Measurements from ENCODE around the gene VPS29. TPM values are rescaled to one million over a fixed set of nuclear protein-coding genes. Genes with fewer than 3 reads are reported as not detected.

VPS29 gene
- total RNA-seq, 2 experiments from 2014 or later = 80.3 to 162 TPM

DNA sequence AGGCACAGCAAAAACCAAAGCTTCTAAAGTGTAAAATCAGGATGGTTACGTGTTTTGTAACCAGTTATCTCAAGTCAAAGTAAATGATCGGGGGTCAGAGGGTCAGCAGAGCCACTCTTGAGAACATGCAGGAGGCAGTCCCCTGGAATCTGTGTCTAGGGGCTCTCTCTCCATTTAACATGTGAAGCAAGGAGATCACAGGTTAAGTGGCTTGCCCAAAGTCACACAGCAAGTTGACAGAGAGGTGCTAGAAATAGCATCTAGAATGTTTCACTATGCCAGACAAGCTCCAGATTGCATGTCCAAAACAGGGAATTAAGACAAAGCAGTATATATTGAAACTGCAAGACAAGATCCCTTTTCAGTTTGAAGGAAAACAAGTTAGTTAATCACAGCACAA is 47.8 kb upstream of the VPS29 start:
- H3K9me2 ChIP-seq (ENCODE audit: insufficient read depth, low read length) = no peaks in the 10 kb centered on the region
- H3K4me3 ChIP-seq (ENCODE audit: low read depth, low read length, poor library complexity, severe bottlenecking) = no peak overlapping the region
- H3K4me2 ChIP-seq (ENCODE audit: low read length) = no peak overlapping the region
- H3K4me1 ChIP-seq (ENCODE audit: insufficient read depth, low read length, poor library complexity, severe bottlenecking) = no peaks in the 10 kb centered on the region
- DNase-seq (ENCODE audit: low spot score) = no peak
- intact Hi-C loops (cut with micrococcal nuclease; ENCODE audit: unreplicated experiment) = no loop called here
- no peaks in the 10 kb centered on the region for H3K9me3 ChIP-seq (ENCODE audit: low read length)
- CTCF ChIA-PET (ENCODE audit: unreplicated experiment) = no interaction called here
- TF ChIP-seq, protein P1, sequence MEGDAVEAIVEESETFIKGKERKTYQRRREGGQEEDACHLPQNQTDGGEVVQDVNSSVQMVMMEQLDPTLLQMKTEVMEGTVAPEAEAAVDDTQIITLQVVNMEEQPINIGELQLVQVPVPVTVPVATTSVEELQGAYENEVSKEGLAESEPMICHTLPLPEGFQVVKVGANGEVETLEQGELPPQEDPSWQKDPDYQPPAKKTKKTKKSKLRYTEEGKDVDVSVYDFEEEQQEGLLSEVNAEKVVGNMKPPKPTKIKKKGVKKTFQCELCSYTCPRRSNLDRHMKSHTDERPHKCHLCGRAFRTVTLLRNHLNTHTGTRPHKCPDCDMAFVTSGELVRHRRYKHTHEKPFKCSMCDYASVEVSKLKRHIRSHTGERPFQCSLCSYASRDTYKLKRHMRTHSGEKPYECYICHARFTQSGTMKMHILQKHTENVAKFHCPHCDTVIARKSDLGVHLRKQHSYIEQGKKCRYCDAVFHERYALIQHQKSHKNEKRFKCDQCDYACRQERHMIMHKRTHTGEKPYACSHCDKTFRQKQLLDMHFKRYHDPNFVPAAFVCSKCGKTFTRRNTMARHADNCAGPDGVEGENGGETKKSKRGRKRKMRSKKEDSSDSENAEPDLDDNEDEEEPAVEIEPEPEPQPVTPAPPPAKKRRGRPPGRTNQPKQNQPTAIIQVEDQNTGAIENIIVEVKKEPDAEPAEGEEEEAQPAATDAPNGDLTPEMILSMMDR (conservative IDR thresholded peaks at IDR 0.05; ENCODE audit: low read length) = no peak
- TF ChIP-seq EZH2phosphoT487 (IDR thresholded peaks at IDR 0.05; ENCODE audit: borderline replicate concordance, low read depth, low read length) = no peak
- no TSS peak for BruUV-seq (replicated peaks)
- H3K79me2 ChIP-seq (ENCODE audit: insufficient read depth, low read depth, low read length) = peaks cover 55% of the 10 kb centered on the region
- H2AFZ ChIP-seq (ENCODE audit: low read length) = no peak overlapping the region
- peaks cover 65% of the 10 kb centered on the region for H3K36me3 ChIP-seq (ENCODE audit: insufficient read depth, low read length)
- no peaks in the 10 kb centered on the region for H4K20me1 ChIP-seq (ENCODE audit: insufficient read depth, low read length)
- POLR2A ChIA-PET = interaction anchor here (0.5 to 1.5 kb wide), 2 partner anchors 18 to 438 kb away, joined by 3 to 6 read pairs; no protein-coding TSS in a partner anchor
- no peak overlapping the region for H3K27ac ChIP-seq (ENCODE audit: low read depth, low read length, poor library complexity, severe bottlenecking)

DNA sequence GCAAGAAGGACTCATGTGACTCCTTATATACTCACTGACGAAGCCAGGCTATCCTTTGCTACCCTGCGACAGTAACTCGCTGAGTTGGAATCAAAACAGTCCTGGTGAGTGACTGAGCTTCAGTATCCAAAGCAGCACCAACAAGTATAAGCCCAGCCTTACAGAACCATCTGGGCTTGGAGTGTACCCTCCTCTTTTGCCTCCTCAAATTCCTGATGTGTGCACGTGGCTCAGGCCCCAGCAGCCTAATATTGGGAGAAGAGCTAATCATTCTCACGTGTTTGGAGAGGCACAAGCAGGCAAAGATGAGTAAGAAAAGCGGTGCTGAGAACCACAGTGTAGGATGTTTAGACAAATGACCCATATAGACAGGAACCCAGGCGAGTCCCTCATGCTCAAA is 46.8 kb upstream of the VPS29 start:
- Histone ChIP-seq H2AFZ (ENCODE audit: low read length) (no peak overlapping the region), H3K27ac (ENCODE audit: low read depth, low read length, poor library complexity, severe bottlenecking) (no peak overlapping the region), H3K4me1 (ENCODE audit: insufficient read depth, low read length, poor library complexity, severe bottlenecking) (no peaks in the 10 kb centered on the region), H3K79me2 (ENCODE audit: insufficient read depth, low read depth, low read length) (peaks cover 45% of the 10 kb centered on the region; the same call in 1 of the 2 replicates), H4K20me1 (ENCODE audit: insufficient read depth, low read length) (no peaks in the 10 kb centered on the region), H3K36me3 (ENCODE audit: insufficient read depth, low read length) (peaks cover 74% of the 10 kb centered on the region), H3K9me2 (ENCODE audit: insufficient read depth, low read length) (no peaks in the 10 kb centered on the region), H3K9me3 (ENCODE audit: low read length) (no peaks in the 10 kb centered on the region), H3K4me2 (ENCODE audit: low read length) (no peak overlapping the region), H3K4me3 (ENCODE audit: low read depth, low read length, poor library complexity, severe bottlenecking) (no peak overlapping the region)
- POLR2A ChIA-PET = interaction anchor here (0.6 to 1.5 kb wide), 7 partner anchors 11 to 1320 kb away, joined by 3 to 9 read pairs (median 4); no protein-coding TSS in a partner anchor
- BruUV-seq (replicated peaks) = no TSS peak
- CTCF ChIA-PET (ENCODE audit: unreplicated experiment) = no interaction called here
- intact Hi-C loops (cut with micrococcal nuclease; ENCODE audit: unreplicated experiment) = no loop called here
- DNase-seq (ENCODE audit: low spot score) = no peak
- TF ChIP-seq EZH2phosphoT487 (IDR thresholded peaks at IDR 0.05; ENCODE audit: borderline replicate concordance, low read depth, low read length) = no peak
- TF ChIP-seq, protein P1 (conservative IDR thresholded peaks at IDR 0.05; ENCODE audit: low read length) = no peak

DNA sequence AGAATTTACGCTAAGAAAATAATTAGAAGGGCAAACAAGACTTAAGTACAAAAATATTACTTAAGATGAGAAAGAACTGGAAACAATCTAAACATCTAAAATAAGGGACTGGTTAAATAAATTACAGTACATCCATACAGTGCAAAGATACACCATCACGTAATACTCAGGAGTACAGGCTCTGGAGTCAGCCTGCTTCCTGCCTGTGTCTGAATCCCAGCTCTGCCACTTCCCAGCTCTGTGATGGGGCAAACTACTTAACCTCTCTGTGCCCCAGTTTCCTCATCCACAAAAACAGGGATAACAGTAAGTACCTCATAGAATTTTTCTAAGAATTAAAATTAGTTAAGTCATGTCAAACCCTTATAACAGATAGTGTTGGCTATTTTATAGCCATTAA is 45.2 kb upstream of the VPS29 start:
- CTCF ChIA-PET (ENCODE audit: unreplicated experiment) = no interaction called here
- H4K20me1 ChIP-seq (ENCODE audit: insufficient read depth, low read length) = no peaks in the 10 kb centered on the region

More for the DNA sequence above, 45.2 kb upstream of the VPS29 start:
- Histone ChIP-seq H3K4me1 (ENCODE audit: insufficient read depth, low read length, poor library complexity, severe bottlenecking) (peaks cover 5% of the 10 kb centered on the region), H3K4me2 (ENCODE audit: low read length) (no peak overlapping the region), H3K9me2 (ENCODE audit: insufficient read depth, low read length) (no peaks in the 10 kb centered on the region), H3K4me3 (ENCODE audit: low read depth, low read length, poor library complexity, severe bottlenecking) (no peak overlapping the region), H3K79me2 (ENCODE audit: insufficient read depth, low read depth, low read length) (peaks cover 38% of the 10 kb centered on the region; the same call in 1 of the 2 replicates), H3K9me3 (ENCODE audit: low read length) (no peaks in the 10 kb centered on the region), H3K27ac (ENCODE audit: low read depth, low read length, poor library complexity, severe bottlenecking) (no peak overlapping the region), H3K36me3 (ENCODE audit: insufficient read depth, low read length) (peaks cover 87% of the 10 kb centered on the region), H2AFZ (ENCODE audit: low read length) (no peak overlapping the region)
- DNase-seq (ENCODE audit: low spot score) = no peak
- intact Hi-C loops (cut with micrococcal nuclease; ENCODE audit: unreplicated experiment) = no loop called here
- TF ChIP-seq, protein P1 (conservative IDR thresholded peaks at IDR 0.05; ENCODE audit: low read length) = no peak
- no peak for TF ChIP-seq EZH2phosphoT487 (IDR thresholded peaks at IDR 0.05; ENCODE audit: borderline replicate concordance, low read depth, low read length)
- POLR2A ChIA-PET = no interaction called here
- BruUV-seq (replicated peaks) = no TSS peak

Measured in OCI-LY7 (cell line).